Fibroblast of peridontal ligament (primary cell): ENCODE measurements around the gene TLR6.
"Not testable (repeated sequence)": the region's sequence is repeated elsewhere in the genome, so short reads cannot be mapped to it uniquely, and the experiment has no call there.

Experiments used
- DNase-seq: peaks from one replicate; pipeline ENCODE4 v3.0.0-alpha.2; 2010; ENCODE audit errors: extremely low read depth

The TLR6 gene

DNA sequence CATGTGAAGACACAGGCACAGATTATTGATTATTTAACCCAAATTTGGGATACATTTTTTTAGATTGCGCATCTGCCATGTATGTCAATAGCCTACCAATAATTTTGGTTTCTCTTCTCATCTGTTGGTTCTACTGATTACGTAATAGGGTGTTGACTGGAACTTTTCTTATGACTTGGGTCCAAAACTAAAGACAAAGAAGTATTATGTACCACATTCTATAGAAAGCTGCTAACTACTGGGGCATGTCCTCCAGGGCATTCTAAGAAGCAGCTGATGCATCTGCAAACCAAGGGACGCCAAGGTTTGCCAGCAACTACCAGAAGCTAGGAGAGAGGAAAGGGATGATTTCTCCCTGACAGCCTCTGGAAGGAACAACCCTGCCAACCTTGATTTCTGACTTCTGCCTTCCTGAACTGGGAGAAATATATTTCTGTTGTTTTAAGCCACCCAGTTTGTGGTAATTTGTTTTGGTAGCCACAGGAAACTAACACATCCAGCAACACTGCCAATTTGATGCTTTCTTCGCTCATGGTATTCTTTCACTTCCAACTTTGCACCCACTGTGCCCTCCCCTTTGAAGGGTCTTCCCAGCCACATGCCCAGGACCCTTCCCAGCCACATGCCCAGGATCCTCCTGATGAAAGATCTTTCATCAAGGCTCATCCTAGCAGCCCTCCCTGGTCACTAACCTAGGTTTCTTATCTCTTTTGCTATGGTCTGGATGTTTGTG lies 36.1 kb downstream of the TLR6 start:
- DNase-seq, result no peak

GRCh38 chr4:38819569-38819968 lies 37.0 kb downstream of the TLR6 start:
- peak; percentile 47 for DNase-seq

DNA sequence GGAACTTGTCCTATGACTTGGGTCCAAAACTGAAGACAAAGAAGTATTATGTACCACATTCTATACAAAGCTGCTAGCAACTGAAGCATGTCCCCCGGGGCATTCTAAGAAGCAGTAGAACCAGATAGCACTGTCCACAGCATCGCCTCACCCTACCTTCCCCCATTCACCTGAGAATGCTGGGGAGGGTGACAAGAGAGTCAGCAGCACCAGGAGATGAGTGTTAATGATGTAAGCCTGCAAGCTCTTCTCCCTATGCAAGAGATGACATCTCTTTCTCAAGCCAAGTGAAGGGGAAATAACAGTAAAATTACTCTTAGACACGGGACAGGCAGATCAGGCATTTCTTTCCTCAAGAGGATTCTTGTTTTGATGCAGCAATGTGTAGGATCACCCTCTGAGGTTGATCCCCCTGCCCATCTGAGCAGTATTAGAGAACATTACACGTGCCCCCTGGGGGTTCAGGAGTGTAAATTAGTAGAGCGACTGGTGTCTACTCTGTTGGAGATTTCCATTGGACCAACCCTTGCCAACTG lies 38.1 kb downstream of the TLR6 start:
- DNase-seq, result no peak

DNA sequence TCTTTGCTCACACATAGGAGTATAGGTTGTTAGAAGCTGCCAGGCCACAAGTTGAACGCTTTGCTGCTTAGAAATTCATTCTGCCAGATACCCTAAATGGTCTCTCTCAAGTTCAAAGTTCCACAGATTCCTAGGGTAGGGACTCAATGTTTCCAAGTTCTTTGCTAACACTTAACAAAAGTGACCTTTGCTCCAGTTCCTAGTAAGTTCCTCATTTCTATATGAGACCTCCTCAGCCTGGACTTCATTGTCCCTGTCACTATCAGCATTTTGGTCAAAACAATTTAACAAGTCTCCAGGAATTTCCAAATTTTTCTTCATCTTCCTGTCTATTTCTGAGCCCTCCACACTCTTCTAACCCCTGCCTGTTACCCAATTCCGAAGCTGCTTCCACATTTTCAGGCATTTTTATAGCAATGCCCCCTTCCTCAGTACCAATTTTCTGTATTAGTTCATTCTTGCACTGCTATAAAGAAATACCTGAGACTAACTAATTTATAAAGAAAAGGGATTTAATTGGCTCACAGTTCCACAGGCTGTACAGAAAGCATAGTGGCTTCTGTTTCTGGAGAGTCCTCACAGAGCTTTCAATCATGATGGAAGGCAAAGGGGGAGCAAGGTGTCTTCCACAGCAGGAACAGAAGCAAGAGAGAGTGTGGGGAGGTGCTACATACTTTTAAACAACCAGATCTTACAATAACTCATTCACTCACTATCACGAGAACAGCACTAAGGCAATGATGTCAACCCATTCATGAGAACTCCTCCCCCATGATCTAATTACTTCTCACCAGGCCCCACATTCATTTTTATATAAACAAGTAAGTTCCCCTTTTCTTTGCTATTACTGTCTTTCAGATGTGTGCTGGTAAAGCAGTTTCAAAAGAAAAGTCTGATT lies 40.5 kb downstream of the TLR6 start:
- no peak for DNase-seq

- DNase-seq, result no peak
Observed at GRCh38 chr4:38814386-38814785, 42.2 kb downstream of the TLR6 start.

GRCh38 chr4:38811297-38811696 lies 45.3 kb downstream of the TLR6 start:
- no peak for DNase-seq

GRCh38 chr4:38807462-38807861 lies 49.2 kb downstream of the TLR6 start:
- DNase-seq, result not testable (repeated sequence)

- not testable (repeated sequence) for DNase-seq
Observed at GRCh38 chr4:38806251-38806650, 50.4 kb downstream of the TLR6 start.

GRCh38 chr4:38805530-38806145 lies 51.0 kb downstream of the TLR6 start:
- DNase-seq, result peak; percentile 49

DNA sequence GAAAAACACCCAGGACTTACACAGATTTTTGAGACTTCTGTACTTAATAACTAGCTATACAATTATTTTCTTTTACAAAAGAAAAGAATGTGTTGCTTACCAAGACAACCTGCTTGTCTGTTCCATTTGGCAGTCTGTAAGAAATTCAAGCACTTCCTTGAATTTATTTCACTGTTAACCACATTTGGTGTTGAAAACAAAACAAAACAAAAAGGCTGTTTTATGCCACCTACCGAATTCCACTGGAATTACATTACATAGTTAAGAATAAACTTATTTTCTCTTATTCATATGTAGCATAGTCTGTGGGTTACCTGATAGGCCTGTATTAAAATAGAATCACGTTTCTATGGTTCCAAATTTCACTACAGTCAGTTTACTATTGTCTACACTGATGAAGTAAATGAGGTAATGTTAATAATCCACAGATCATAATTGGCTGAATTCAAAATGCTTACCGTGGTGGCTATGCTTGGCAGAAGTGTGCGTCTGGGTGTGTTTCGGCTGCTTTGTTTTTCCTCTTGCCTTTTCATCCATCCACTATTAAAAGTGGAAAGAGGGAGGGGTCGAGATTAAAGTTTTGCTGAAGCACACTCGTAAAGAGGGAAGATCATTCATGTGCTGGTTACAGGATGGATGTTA lies 51.8 kb downstream of the TLR6 start, which contains the start of gene TLR1:
TSS of gene TLR1 (minus strand) at position 138 of the 642 bp plus-strand sequence. CDS start 5,960 bp downstream, outside the sequence.
- DNase-seq, result peak; percentile 89

- peak; percentile 13 for DNase-seq
Observed at GRCh38 chr4:38803833-38804653, 52.6 kb downstream of the TLR6 start.

- no peak for DNase-seq
Observed at GRCh38 chr4:38802561-38803355, 53.9 kb downstream of the TLR6 start.

DNA sequence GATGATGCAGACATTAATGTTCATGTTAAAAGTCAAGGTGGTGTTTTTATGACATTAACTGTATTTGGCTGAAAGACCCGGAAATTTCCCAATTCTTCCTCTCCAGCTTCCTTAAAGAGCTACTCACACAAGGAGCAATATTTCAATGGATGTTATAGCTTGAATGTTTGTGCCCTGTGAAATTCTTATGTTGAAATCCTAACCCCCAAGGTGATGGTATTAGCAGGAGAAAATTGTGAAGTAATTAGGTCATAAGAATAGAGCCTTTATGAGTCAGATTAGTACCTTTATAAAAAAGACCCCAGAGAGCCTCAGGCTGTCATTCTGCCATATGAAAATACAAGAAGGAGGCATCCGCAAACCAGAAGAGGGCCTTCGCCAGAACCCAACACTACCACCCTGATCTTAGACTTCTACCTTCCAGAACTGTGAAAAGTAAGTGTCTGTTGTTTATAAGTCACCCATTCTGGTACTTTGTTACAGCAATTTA lies 55.6 kb downstream of the TLR6 start:
- no peak for DNase-seq

DNA sequence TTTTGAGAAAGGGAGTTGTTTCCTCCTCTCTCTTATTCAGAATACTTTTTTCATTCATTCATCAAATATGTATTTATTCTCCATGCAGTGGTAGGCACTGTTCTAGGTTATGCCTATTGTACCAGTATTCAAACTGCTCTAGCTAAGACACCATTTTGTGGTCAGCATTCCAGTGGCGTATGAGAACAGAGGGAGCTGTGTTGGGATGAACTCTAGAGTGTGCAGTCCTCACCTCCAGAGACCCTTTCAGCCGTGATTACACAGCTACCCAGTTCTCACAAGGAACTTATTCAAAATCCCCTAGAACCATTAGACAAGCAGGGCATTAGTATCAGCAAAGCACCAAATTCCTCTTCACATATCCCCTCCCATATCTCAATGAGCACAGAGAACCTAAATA lies 56.3 kb downstream of the TLR6 start:
- no peak for DNase-seq

GRCh38 chr4:38795087-38795486 lies 61.5 kb downstream of the TLR6 start:
- DNase-seq, result no peak

DNA sequence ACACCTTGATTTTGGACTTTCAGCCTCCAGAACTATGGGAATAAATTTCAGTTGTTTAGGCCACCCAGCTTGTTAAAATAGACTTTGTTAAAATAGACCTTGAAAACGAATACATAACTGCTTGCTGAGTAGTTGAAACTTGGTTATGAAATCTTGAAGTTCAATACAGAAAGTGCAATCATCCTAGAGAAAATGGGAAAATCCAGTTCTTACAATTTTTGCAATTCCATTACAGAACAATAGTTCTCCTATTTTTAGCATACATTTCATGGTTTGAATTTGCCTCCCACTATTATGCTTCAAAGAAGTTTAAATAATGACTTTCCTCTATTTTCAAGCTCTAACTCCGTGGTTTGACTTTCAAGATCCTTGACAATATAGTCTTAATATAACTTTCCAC lies 62.6 kb downstream of the TLR6 start:
- no peak for DNase-seq

DNA sequence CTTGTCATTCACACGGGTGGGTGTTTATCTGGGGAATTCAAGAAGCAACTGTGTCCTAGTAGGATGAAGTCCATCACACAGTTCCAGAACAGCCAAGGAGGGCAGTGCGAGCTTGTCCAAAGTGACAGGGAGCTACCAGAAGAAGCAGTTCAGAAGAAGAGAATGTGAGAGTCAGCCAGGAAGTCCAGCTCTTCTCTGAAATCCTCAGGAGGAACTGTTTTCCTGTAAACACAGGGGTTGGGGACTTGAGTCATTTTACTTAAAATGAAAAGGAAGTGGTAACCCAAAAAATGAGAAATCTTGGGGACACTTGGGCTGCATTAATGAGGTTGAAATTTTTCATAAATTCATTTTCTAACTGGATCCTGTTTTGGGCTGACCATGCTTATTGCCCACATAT lies 65.6 kb downstream of the TLR6 start:
- DNase-seq, result no peak

- DNase-seq, result peak; percentile 18
Observed at GRCh38 chr4:38788317-38788716, 68.3 kb downstream of the TLR6 start.

DNA sequence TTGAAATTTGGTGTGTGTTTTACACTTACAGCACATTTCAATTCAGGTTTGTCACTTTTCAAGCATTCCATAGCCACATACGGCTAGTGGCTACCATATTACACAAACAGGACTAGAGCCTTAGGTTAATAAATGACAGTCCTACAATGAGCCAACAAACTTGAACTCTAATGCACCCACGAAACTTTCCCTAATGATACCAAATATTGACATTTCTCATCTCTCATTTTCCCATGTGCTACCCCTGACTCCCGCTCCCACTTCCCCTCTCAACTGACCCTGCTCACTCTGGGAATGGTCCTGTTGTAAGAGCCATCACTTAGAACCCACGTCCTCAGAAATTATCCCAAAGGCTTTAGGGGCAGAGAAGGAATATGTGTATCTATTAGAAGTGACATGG lies 68.9 kb downstream of the TLR6 start:
- no peak for DNase-seq

GRCh38 chr4:38785901-38786402 lies 70.7 kb downstream of the TLR6 start:
- no peak for DNase-seq
